ENCODE results near the gene SIGLEC12.
"Not testable (repeated sequence)": the region's sequence is repeated elsewhere in the genome, so short reads cannot be mapped to it uniquely, and the experiment has no call there.

The SIGLEC12 gene

DNA sequence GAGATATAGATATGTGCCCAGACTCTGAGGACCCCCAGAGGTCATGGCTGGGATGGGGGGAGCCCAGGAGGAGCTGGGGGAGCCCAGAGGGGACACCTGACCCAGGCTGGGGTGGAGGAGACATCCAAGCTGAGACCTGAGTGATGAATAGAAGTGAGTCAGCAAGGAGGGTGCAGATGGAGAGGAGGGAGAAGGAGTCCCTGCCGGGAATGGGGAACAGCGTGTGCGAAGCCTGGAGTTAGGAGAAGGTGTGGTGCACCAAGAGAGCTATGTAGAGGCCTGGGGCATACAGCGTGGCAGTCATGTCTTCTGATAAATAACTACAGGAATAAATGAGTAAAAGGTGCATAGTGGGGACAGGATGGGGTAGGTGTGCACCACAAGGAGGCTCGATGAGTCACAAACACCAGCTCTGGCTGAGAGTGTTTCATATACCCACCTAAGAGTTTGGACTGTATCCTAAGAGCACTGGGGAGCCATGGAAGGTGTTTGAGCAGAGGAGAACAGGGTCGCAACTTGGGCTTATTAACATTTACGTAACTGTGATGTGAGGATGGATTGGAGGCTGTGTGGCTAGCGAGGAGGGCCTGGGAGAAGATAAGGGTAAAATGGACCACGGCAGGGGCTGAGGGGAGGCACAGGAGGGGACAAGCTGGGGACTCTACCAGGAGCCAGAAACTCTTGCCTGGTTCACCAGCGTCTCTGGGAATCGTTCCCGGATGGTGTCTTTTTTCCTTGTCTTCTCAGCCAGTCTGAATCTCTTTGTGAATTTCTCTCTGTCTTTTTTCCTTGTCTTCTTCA is 21.9 kb downstream of the SIGLEC12 start:
- no peak for DNase-seq (ENCODE audit: low spot score)

DNA sequence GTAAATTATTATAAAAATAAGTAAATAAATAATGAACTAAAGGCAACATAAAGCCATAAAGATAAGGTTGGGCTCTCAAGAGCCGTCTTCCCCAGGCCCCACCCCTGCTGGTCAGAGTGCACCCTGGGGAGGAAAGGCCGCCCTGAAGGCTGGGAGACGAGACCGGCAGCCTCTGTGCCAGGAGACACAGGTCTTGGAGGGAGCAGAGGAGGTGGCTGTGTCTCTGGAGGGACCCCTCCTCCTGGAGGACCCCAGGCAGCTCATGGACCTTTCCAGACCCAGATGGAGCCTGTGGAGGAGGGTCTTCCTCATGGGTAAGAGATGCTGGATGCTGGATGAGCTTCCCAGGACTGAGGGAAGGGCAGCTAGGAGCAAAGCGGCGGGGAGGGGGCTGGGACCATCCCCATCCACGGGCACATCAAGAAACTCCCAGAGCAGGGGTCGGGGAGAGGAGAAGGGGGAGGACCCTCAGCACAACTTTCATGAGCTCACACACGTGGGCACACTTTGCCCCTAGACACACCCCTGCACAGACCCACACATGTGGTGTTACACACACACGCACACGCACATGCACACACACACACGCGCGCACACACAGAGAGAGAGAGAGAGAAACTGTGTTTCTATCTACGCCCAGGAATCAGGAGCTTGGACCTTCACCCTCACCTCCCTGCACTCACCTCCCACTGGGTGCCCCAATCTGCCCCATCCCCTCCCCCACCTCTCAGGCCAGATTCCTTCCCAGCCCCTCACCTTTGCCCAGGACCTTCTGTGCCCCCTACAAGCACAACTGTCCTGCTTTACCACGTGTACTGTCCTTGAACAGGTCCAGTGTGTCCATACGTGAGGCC is 23.0 kb downstream of the SIGLEC12 start, which contains the start of gene CEACAM18:
TSS of gene CEACAM18 (plus strand) at position 159 of the 854 bp plus-strand sequence.
- DNase-seq (ENCODE audit: low spot score): no peak

DNA sequence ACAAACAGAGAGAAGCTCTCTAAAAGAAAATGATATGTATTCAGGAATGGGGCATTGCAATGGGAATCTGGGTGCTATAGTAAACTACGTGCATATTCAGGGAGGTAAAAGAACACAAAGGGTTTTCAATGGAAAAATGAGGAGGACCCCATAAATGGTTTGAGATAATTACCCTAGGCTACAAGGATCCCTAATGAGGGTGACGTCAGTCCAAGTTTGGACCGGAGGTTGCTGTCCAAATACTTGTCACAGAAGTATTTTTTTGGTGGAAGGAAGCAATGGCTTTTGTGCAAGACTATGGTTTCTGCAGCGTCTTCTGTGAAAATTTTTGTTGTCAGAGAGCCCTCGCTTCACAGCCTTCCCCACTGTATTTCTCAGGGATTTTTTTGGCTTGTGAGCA is 24.3 kb downstream of the SIGLEC12 start:
- no peak for DNase-seq (ENCODE audit: low spot score)

- no peak for DNase-seq (ENCODE audit: low spot score)
Measured at GRCh38 chr19:51476164-51476563, 25.4 kb downstream of the SIGLEC12 start.

GRCh38 chr19:51473009-51473707 is 28.4 kb downstream of the SIGLEC12 start:
- peak; percentile 64 for DNase-seq (ENCODE audit: low spot score)

DNA sequence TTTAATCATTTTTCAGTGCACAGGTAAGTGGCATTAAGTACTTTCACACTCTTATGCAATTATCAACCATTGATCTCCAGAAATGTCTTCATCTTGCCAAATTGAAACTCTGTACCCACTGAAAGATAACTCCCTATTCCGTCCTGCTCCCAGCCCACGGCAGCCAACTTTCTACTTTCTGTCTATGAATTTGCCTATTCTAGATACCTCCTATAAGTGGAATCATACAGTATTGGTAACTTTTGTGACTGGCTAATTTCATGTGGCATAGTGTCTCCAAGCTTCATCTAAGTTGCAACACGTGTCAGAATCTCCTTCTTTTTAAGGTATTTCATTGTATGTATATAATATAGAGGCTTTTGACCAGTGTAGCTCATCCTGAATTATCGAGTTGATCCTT is 29.0 kb downstream of the SIGLEC12 start:
- DNase-seq (ENCODE audit: low spot score): no peak

DNA sequence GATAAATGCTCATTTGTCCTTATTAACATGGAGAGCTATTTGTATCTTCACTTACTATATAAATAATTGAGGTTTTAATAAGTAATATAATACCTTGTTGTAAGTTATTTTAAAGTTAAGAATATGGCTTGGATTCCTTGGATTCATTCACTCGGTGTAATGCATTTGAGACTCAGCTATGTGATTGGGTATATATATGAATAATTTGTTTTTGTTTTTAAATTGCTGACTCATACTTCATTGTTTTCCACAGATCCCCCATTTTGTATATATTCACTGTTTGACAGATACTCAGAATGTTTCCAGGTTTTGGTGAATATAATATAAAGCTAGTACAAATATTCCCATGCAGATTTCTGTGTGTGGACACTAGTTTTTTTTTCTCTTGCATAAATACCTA is 30.1 kb downstream of the SIGLEC12 start:
- no peak for DNase-seq (ENCODE audit: low spot score)

GRCh38 chr19:51470966-51471365 is 30.6 kb downstream of the SIGLEC12 start:
- no peak for DNase-seq (ENCODE audit: low spot score)

- DNase-seq (ENCODE audit: low spot score): no peak
Measured at GRCh38 chr19:51469629-51470028, 32.0 kb downstream of the SIGLEC12 start.

GRCh38 chr19:51469162-51469561 is 32.4 kb downstream of the SIGLEC12 start:
- DNase-seq (ENCODE audit: low spot score): no peak

DNA sequence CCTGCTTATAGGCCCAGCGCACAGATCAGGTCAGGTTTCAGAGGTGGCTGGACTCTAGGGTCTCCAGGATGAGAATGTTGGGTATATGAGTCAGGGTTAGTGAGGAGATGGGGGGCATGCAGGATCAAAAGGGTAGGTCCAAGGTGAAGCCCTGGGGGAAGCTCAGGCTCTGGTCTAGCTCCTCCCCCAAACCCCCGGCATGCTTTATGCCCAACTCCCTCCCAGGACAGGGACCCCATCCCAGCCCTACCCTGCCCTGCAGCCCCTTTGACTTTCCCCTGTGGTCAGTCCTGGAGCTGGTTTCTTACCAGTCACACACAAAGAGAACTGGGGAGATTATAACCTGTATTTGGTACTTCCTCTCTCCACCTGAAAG is 33.1 kb downstream of the SIGLEC12 start:
- no peak for DNase-seq (ENCODE audit: low spot score)

GRCh38 chr19:51467864-51468544 is 33.6 kb downstream of the SIGLEC12 start:
- no peak for DNase-seq (ENCODE audit: low spot score)

GRCh38 chr19:51466723-51467122 is 34.9 kb downstream of the SIGLEC12 start:
- no peak for DNase-seq (ENCODE audit: low spot score)

GRCh38 chr19:51463976-51464581 is 37.5 kb downstream of the SIGLEC12 start:
- DNase-seq (ENCODE audit: low spot score): not testable (repeated sequence)

DNA sequence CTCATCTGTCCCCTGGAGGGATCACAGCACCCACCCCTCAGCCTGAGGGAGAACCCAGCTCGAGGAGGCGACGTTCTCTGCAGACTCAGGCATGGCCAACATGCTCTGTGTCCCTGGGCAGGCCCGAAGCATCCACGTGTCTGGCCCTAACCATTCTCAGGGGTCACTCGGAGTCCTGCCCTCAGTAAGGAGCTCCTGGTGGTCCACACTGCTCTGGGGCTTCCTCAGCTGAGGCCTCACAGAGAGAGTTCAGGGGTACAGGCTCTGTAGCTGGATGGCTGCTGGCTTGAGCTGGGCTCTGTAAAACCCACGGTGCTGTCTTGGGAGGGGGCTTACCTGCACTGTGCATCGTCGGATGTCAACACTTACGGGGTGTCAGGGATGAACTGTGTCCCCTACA is 38.9 kb downstream of the SIGLEC12 start:
- no peak for DNase-seq (ENCODE audit: low spot score)

DNA sequence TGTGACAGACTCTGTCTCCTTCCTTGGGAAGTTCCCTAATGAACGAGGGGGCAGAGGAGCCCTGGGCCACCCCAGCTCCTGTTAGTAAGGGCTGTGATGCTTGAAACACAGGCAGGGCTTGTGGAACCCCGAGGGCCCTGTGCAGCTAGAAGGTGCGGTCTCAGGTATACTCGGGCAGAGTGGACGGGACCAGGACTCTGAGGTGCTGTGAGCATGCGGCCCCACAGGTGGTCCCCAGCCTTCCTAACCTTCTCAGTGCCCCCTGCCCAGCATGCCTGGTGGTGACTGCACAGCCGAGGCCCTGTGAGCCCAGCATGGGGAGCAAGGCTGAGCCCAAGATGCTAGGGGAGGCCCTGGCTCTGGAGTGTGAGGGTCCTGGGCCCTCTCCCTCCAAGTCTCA is 39.3 kb downstream of the SIGLEC12 start:
- no peak for DNase-seq (ENCODE audit: low spot score)

DNA sequence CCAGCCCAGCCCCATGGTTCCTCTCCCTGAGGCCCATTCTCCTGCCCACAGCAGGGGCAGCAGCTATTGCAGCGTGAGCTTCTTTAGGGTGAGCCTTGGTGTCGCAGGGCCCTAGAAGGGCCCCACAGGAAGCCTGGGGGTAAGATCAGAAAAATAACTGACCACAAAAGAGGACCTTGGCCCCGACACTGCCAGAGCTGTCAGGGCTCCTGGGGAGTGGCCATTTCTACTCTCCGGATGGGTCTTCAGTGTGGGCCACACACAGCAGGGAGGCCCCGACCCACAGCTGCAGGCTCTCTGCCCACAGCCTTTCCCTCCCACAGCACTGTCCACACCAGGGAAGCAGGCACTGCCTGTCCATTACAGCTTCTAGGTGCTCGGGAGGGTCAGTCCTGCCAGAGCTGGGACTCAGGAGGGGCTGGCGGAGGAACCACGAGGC is 39.9 kb downstream of the SIGLEC12 start:
- DNase-seq (ENCODE audit: low spot score): no peak

- DNase-seq (ENCODE audit: low spot score): peak; percentile 29
Measured at GRCh38 chr19:51460164-51460992, 41.2 kb downstream of the SIGLEC12 start.

DNA sequence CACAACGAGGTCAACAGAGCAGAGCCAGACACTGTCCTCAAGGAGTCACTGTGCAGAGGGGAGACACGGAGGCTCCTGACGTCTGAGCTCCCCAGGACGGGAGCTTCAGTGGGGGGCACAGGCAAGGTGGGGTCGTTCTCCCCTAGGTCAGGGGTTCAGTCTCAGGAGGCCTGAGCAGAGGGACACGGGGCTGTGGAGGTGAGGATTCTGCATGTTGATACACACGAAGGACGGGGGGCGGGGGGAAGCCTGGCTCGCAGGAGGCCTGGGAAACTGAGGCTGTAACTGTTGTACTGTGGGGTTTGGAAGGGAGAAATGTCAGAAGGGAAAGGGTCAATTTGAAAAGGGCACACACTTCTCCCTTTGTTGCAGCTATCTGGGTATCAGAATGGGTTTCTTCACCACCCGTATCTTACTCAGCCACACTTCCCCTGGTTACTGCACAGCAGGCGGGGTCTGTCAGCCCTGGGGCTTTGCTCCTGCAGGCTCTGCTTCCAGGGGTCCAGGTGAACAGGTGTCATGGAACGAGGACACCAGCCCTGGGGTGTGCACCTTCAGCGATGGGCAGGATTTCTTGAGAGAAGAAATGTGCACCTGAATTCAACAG is 42.6 kb downstream of the SIGLEC12 start:
- no peak for DNase-seq (ENCODE audit: low spot score)

- DNase-seq (ENCODE audit: low spot score): no peak
Measured at GRCh38 chr19:51458051-51458645, 43.5 kb downstream of the SIGLEC12 start, which contains the start of gene SIGLEC8. Gene SIGLEC8, minus strand, starts transcription at chr19:51458454. Its CDS starts 67 bp downstream, at chr19:51458387.

All from HuH-7.5 (cell line).